HG03039 (cell line): ENCODE data around the gene DAGLA.

ENCODE experiments used
- ATAC-seq: cut with Tn5 transposase; IDR thresholded peaks from one replicate; pipeline ENCODE4 v1.9.1; 2021; ENCODE audit warnings: mild to moderate bottlenecking, moderate library complexity; ENCODE audit not compliant: unreplicated experiment

DAGLA gene

GRCh38 chr11:61757213-61757862, 77.1 kb downstream of the DAGLA start:
- ATAC-seq, result no peak

- no peak for ATAC-seq
Measured at GRCh38 chr11:61760946-61761345, 80.8 kb downstream of the DAGLA start.

GRCh38 chr11:61761440-61762222, 81.4 kb downstream of the DAGLA start:
- ATAC-seq, result no peak

- no peak for ATAC-seq
Measured at GRCh38 chr11:61762223-61762615, 82.0 kb downstream of the DAGLA start.

GRCh38 chr11:61762798-61763197, 82.6 kb downstream of the DAGLA start:
- ATAC-seq, result no peak

- ATAC-seq, result no peak
Measured at GRCh38 chr11:61763930-61764605, 83.9 kb downstream of the DAGLA start.

GRCh38 chr11:61764606-61765260, 84.5 kb downstream of the DAGLA start:
- no peak for ATAC-seq

GRCh38 chr11:61765550-61766253, 85.5 kb downstream of the DAGLA start:
- no peak for ATAC-seq

- ATAC-seq, result no peak
Measured at GRCh38 chr11:61766353-61766841, 86.2 kb downstream of the DAGLA start.

GRCh38 chr11:61768376-61769076, 88.3 kb downstream of the DAGLA start:
- no peak for ATAC-seq

- ATAC-seq, result no peak
Measured at GRCh38 chr11:61769169-61769920, 89.2 kb downstream of the DAGLA start.

- ATAC-seq, result no peak
Measured at GRCh38 chr11:61769946-61770683, 89.9 kb downstream of the DAGLA start.

- ATAC-seq, result no peak
Measured at GRCh38 chr11:61771195-61771894, 91.2 kb downstream of the DAGLA start.

GRCh38 chr11:61771985-61772455, 91.8 kb downstream of the DAGLA start:
- ATAC-seq, result no peak

GRCh38 chr11:61773356-61773755, 93.2 kb downstream of the DAGLA start:
- no peak for ATAC-seq

- ATAC-seq, result no peak
Measured at GRCh38 chr11:61773809-61774208, 93.6 kb downstream of the DAGLA start.

- ATAC-seq, result no peak
Measured at GRCh38 chr11:61774411-61774810, 94.2 kb downstream of the DAGLA start.

GRCh38 chr11:61775106-61775505, 94.9 kb downstream of the DAGLA start:
- ATAC-seq, result no peak
